ENCODE results near the gene EPHB1. TPM values are rescaled to one million over a fixed set of nuclear protein-coding genes. Genes with fewer than 3 reads are reported as not detected.

The EPHB1 gene
- total RNA-seq, 1 experiment from 2014 or later: 0.86 TPM

DNA sequence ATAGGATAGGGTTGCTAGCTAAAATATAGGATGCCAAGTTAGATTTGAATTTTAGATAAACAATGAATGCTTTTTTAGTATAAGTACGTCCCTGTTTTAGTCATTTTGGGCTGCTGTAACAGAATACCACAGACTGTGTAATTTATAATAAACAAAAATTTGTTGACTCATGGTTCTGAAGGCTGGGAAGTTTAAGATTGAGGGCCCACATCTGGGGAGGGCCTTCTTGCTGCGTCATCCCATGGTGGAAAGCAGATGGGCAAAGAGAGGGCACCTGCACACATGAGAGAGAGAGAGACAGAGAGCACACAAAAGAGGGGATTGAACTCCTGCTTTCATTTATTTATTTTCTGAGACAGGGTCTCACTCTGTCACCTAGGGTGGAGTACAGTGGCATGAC is 246.5 kb downstream of the EPHB1 start (continued):
- TF ChIP-seq SP1 (IDR thresholded peaks at IDR 0.05; ENCODE audit: low read depth) (no peak), POLR2AphosphoS5 (IDR thresholded peaks at IDR 0.05; ENCODE audit: low read depth, low read length) (no peak), REST (IDR thresholded peaks at IDR 0.05; ENCODE audit: low read depth) (no peak), CBX3 (IDR thresholded peaks at IDR 0.05; ENCODE audit: low read depth) (no peak), FOSL1 (IDR thresholded peaks at IDR 0.05; ENCODE audit: low read depth) (no peak), POLR2A (IDR thresholded peaks at IDR 0.05; ENCODE audit: borderline replicate concordance, extremely low read depth, insufficient read depth, insufficient read length) (no peak), SIN3A (IDR thresholded peaks at IDR 0.05; ENCODE audit: low read depth) (no peak), CEBPB (IDR thresholded peaks at IDR 0.05; ENCODE audit: low read depth) (no peak)
- TF ChIP-seq, protein P1, sequence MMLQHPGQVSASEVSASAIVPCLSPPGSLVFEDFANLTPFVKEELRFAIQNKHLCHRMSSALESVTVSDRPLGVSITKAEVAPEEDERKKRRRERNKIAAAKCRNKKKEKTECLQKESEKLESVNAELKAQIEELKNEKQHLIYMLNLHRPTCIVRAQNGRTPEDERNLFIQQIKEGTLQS (IDR thresholded peaks at IDR 0.05): no peak

DNA sequence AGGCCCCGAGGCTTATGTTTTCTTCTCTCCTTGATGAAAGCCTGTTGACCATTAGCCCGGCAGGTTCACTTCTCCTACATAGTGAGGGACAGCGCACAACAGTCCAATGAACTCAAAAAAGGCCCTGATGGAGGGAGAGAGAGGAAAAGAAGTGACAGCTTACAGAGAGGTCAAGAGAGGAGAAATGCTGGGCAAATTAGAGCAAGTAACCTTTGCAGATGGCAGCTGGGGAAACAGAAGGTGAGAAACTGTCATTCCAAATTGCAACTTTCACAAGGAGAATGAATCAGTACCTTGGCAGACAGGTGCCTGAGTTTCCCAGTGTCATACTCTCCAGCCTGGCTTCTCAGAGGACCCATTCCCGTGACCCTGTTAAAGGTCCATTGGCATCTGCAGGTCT is 252.0 kb downstream of the EPHB1 start:
- DNase-seq (ENCODE audit: low read depth, low spot score): no peak
- H3K9me3 ChIP-seq (ENCODE audit: control insufficient read depth in 1 of 2, insufficient read depth in 1 of 2, low read depth in 1 of 2, low read length in 2 of 2): no peaks in the 10 kb centered on the region
- no peaks in the 10 kb centered on the region for H3K36me3 ChIP-seq (ENCODE audit: control insufficient read depth in 1 of 2, insufficient read depth in 2 of 2, low read length in 2 of 2)
- H3K9me2 ChIP-seq (ENCODE audit: insufficient read depth): no peaks in the 10 kb centered on the region
- no peaks in the 10 kb centered on the region for H4K20me1 ChIP-seq (ENCODE audit: insufficient read depth)
- no peak for ATAC-seq
- ChIA-PET RAD21 (ENCODE audit: low non-redundant PET in 1 of 2, low total read pairs in 2 of 2, uncharacterized antibody in 2 of 2, unreplicated experiment in 2 of 2) (no interaction called here), CTCF (no interaction called here), POLR2A (no interaction called here)
- no peak overlapping the region for H3K4me3 ChIP-seq (replicated peaks in 1 of 2; ENCODE audit: low read depth in 1 of 2, low read length in 2 of 2)
- no peak overlapping the region for H3K9ac ChIP-seq (ENCODE audit: low read length)
- H3K79me2 ChIP-seq (ENCODE audit: insufficient read depth, low read length): no peaks in the 10 kb centered on the region
- no peak overlapping the region for H3K4me2 ChIP-seq (ENCODE audit: low read length)
- peaks cover 16% of the 10 kb centered on the region; the same call in 1 of the 2 replicates for H3K27me3 ChIP-seq (ENCODE audit: insufficient read depth, low read length)
- intact Hi-C loops (cut with micrococcal nuclease): no loop called here
- H3K4me1 ChIP-seq (ENCODE audit: control insufficient read depth in 1 of 2, insufficient read depth in 2 of 2, low read length in 2 of 2): no peaks in the 10 kb centered on the region
- no TSS peak for BruUV-seq (replicated peaks)
- no peak overlapping the region for H3K27ac ChIP-seq (ENCODE audit: low read depth, low read length)
- H2AFZ ChIP-seq (ENCODE audit: low read depth, low read length, poor library complexity, severe bottlenecking): no peak overlapping the region
- TF ChIP-seq FOSL1 (IDR thresholded peaks at IDR 0.05; ENCODE audit: low read depth) (no peak), SRF (IDR thresholded peaks at IDR 0.05; ENCODE audit: low read depth) (no peak), CTCF (IDR thresholded peaks at IDR 0.05 in 2 of 3, conservative IDR thresholded peaks at IDR 0.05 in 1 of 3; ENCODE audit: borderline replicate concordance in 1 of 3, insufficient read depth in 1 of 3, low read depth in 2 of 3, low read length in 2 of 3) (no peak), EZH2 (IDR thresholded peaks at IDR 0.05) (no peak), ZNF274 (IDR thresholded peaks at IDR 0.05; ENCODE audit: low read depth, low read length) (no peak), JUND (IDR thresholded peaks at IDR 0.05) (no peak), CBX3 (IDR thresholded peaks at IDR 0.05; ENCODE audit: low read depth) (no peak), TCF7L2 (IDR thresholded peaks at IDR 0.05; ENCODE audit: borderline replicate concordance, extremely low read depth, insufficient read depth, insufficient read length) (no peak), RAD21 (IDR thresholded peaks at IDR 0.05; ENCODE audit: low read depth) (no peak), CEBPB (IDR thresholded peaks at IDR 0.05; ENCODE audit: low read depth) (no peak), SIN3A (IDR thresholded peaks at IDR 0.05; ENCODE audit: low read depth) (no peak), POLR2A (IDR thresholded peaks at IDR 0.05; ENCODE audit: borderline replicate concordance, extremely low read depth, insufficient read depth, insufficient read length) (no peak), YY1 (IDR thresholded peaks at IDR 0.05; ENCODE audit: extremely low read depth, insufficient replicate concordance, low read depth, low read length) (no peak)
- TF ChIP-seq, protein P2, sequence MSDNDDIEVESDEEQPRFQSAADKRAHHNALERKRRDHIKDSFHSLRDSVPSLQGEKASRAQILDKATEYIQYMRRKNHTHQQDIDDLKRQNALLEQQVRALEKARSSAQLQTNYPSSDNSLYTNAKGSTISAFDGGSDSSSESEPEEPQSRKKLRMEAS (IDR thresholded peaks at IDR 0.05): no peak
- TF ChIP-seq, protein P1 (IDR thresholded peaks at IDR 0.05): no peak

Measured in HCT116 (cell line).